ENCODE data around the gene CARD10. TPM values are rescaled to one million over a fixed set of nuclear protein-coding genes. Genes with fewer than 3 reads are reported as not detected.
A peak's percentile ranks its signal among the peaks of the same experiment; 100 is the strongest.

The CARD10 gene
- total RNA-seq, 1 experiment from 2014 or later = 17.7 TPM

DNA sequence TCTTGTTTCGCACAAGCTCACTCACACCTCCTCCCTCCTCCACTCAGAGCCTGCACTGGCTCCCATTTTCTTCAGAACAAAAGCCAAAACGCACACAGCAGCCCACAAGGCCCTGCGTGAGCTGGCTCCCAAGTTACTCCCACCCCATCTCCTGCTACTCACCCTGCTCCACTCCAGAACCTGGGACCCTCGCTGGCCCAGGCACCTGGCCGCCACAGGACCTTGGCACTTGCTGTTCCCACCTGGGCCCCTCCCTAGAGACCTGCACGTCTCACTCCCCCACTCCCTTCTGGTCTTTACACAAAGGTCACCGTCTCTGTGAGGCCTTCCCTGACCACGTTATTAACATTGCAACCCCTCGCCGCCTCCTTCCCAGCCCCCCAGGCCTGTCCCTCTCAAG lies 32.1 kb downstream of the CARD10 start:
- peaks cover 4% of the 10 kb centered on the region for H3K23me2 ChIP-seq (ENCODE audit: insufficient read length, low read depth, low read length, poor library complexity, severe bottlenecking)
- H2BK15ac ChIP-seq (ENCODE audit: low read depth, low read length) = no peak overlapping the region
- Mint-ChIP-seq H3K27me3 (ENCODE audit: low read depth) (peaks cover 20% of the 10 kb centered on the region), H3K9me3 (no peaks in the 10 kb centered on the region), H3K36me3 (ENCODE audit: insufficient read depth in 1 of 3, low read depth in 3 of 3) (peaks cover 1 to 17% (median 15%) of the 10 kb centered on the region in 3 experiments; a peak in 4 of 7 replicates), H3K27ac (peak overlapping the region; percentile 12 to 41 (median 16); a peak in 3 of 7 replicates), H3K4me3 (peak overlapping the region; percentile 24 to 28; a peak in 3 of 5 replicates), H3K4me1 (peaks cover 33 to 76% of the 10 kb centered on the region in 2 experiments)
- TF ChIP-seq, protein P1, sequence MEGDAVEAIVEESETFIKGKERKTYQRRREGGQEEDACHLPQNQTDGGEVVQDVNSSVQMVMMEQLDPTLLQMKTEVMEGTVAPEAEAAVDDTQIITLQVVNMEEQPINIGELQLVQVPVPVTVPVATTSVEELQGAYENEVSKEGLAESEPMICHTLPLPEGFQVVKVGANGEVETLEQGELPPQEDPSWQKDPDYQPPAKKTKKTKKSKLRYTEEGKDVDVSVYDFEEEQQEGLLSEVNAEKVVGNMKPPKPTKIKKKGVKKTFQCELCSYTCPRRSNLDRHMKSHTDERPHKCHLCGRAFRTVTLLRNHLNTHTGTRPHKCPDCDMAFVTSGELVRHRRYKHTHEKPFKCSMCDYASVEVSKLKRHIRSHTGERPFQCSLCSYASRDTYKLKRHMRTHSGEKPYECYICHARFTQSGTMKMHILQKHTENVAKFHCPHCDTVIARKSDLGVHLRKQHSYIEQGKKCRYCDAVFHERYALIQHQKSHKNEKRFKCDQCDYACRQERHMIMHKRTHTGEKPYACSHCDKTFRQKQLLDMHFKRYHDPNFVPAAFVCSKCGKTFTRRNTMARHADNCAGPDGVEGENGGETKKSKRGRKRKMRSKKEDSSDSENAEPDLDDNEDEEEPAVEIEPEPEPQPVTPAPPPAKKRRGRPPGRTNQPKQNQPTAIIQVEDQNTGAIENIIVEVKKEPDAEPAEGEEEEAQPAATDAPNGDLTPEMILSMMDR (conservative IDR thresholded peaks at IDR 0.05) = no peak
- WGBS (ENCODE audit: extremely low coverage, insufficient read length, low lambda C conversion rate) = no CpG with 5 or more reads among the region's 10 CpGs
- H4K5ac ChIP-seq (ENCODE audit: insufficient read length, low read depth, low read length) = no peak overlapping the region
- H3K4ac ChIP-seq (ENCODE audit: low read depth, low read length) = no peak overlapping the region
- H3K27me3 ChIP-seq (ENCODE audit: insufficient read depth, low read length) = no peaks in the 10 kb centered on the region
- H2BK5ac ChIP-seq (ENCODE audit: insufficient read length, low read length) = no peak overlapping the region
- H2BK20ac ChIP-seq (ENCODE audit: low read depth, low read length, poor library complexity, severe bottlenecking) = no peak overlapping the region
- H3K79me2 ChIP-seq (ENCODE audit: insufficient read depth, low read length) = no peaks in the 10 kb centered on the region
- H3K14ac ChIP-seq (ENCODE audit: insufficient read depth, low read length) = no peak overlapping the region; the same call in 1 of the 2 replicates
- H2BK12ac ChIP-seq (ENCODE audit: insufficient read length, low read depth, low read length) = no peak overlapping the region
- no peak for DNase-seq
- no peak overlapping the region for H2BK120ac ChIP-seq (ENCODE audit: low read depth, low read length, poor library complexity, severe bottlenecking)
- no peak overlapping the region for H3K56ac ChIP-seq (ENCODE audit: insufficient read length, low read depth, low read length)
- no peaks in the 10 kb centered on the region for H3K9me3 ChIP-seq (ENCODE audit: control insufficient read depth, low read depth, low read length)
- no peak overlapping the region for H3K9ac ChIP-seq (ENCODE audit: extremely low read depth, insufficient read length, low read length)
- H3K23ac ChIP-seq (ENCODE audit: insufficient read length, low read depth, low read length) = no peak overlapping the region
- H3K4me2 ChIP-seq (ENCODE audit: insufficient read depth, insufficient read length, low read length) = no peak overlapping the region
- H3K18ac ChIP-seq (ENCODE audit: insufficient read length, low read depth, low read length) = no peak overlapping the region
- H2AK5ac ChIP-seq (ENCODE audit: insufficient read length, low read length) = no peak overlapping the region
- H4K20me1 ChIP-seq (ENCODE audit: control insufficient read depth, insufficient read depth, insufficient read length) = no peaks in the 10 kb centered on the region
- H2AFZ ChIP-seq (ENCODE audit: low read length) = no peak overlapping the region
- H4K91ac ChIP-seq (ENCODE audit: insufficient read length, low read depth, low read length) = no peak overlapping the region
- no peaks in the 10 kb centered on the region for H3K79me1 ChIP-seq (ENCODE audit: insufficient read depth, low read depth, low read length, poor library complexity, severe bottlenecking)
- no peak overlapping the region for H3T11ph ChIP-seq (ENCODE audit: low read length)
- H3K27ac ChIP-seq (ENCODE audit: insufficient read length, low read depth, low read length) = no peak overlapping the region
- H3K4me1 ChIP-seq (ENCODE audit: insufficient read depth, low read length) = peaks cover 20% of the 10 kb centered on the region; the same call in 1 of the 2 replicates
- H4K8ac ChIP-seq (replicated peaks; ENCODE audit: insufficient read length, low read depth, low read length) = no peak overlapping the region
